Measurements from ENCODE around the gene SLC23A3. TPM values are rescaled to one million over a fixed set of nuclear protein-coding genes. Genes with fewer than 3 reads are reported as not detected.

Gene SLC23A3
- total RNA-seq, 2 donors from 2014 or later: 0.46 to 1.9 TPM

GRCh38 chr2:219214141-219214540, 44.3 kb upstream of the SLC23A3 start:
- peaks cover 47% of the 10 kb centered on the region for H3K36me3 Mint-ChIP-seq (ENCODE audit: low read depth)
- H3K27me3 Mint-ChIP-seq (ENCODE audit: insufficient read depth): no peaks in the 10 kb centered on the region
- H3K4me1 Mint-ChIP-seq: peaks cover 14% of the 10 kb centered on the region
- no peak for DNase-seq
- no peaks in the 10 kb centered on the region for H3K9me3 ChIP-seq (ENCODE audit: control insufficient read depth, low read length)
- no peaks in the 10 kb centered on the region for H3K9me3 Mint-ChIP-seq
- no peak overlapping the region for H3K27ac ChIP-seq (ENCODE audit: low read depth, low read length)
- no peaks in the 10 kb centered on the region for H3K4me1 ChIP-seq (ENCODE audit: control insufficient read depth, insufficient read depth, low read length)
- no peak overlapping the region for H3K4me3 Mint-ChIP-seq
- peaks cover 55% of the 10 kb centered on the region for H3K36me3 ChIP-seq (ENCODE audit: control insufficient read depth, insufficient read depth, low read length)
- 96 to 98% methylated on average over 15 of the region's 15 CpGs for WGBS, 2 experiments (ENCODE audit: insufficient coverage in 1 of 2, insufficient read length in 1 of 2)
- H3K27ac Mint-ChIP-seq: no peak overlapping the region
- TF ChIP-seq CTCF (conservative IDR thresholded peaks at IDR 0.05): no peak
- no peak overlapping the region for H3K9ac ChIP-seq (ENCODE audit: extremely low read depth, low read length, poor library complexity, severe bottlenecking)
- H3K4me3 ChIP-seq (ENCODE audit: low read length): no peak overlapping the region
- no peaks in the 10 kb centered on the region for H3K27me3 ChIP-seq (ENCODE audit: control insufficient read depth, insufficient read depth, low read length, poor library complexity, severe bottlenecking)

- Mint-ChIP-seq H3K4me3 (no peak overlapping the region), H3K27ac (no peak overlapping the region), H3K36me3 (ENCODE audit: low read depth) (peaks cover 52% of the 10 kb centered on the region), H3K9me3 (no peaks in the 10 kb centered on the region), H3K4me1 (peaks cover 12% of the 10 kb centered on the region), H3K27me3 (ENCODE audit: insufficient read depth) (no peaks in the 10 kb centered on the region)
- H3K4me1 ChIP-seq (ENCODE audit: control insufficient read depth, insufficient read depth, low read length): no peaks in the 10 kb centered on the region
- DNase-seq: no peak
- TF ChIP-seq CTCF (conservative IDR thresholded peaks at IDR 0.05): no peak
- WGBS, 2 experiments (ENCODE audit: insufficient coverage in 1 of 2, insufficient read length in 1 of 2): 97 to 100% methylated on average over 9 to 10 of the region's 10 CpGs
- H3K27me3 ChIP-seq (ENCODE audit: control insufficient read depth, insufficient read depth, low read length, poor library complexity, severe bottlenecking): no peaks in the 10 kb centered on the region
- H3K36me3 ChIP-seq (ENCODE audit: control insufficient read depth, insufficient read depth, low read length): peaks cover 61% of the 10 kb centered on the region
- H3K27ac ChIP-seq (ENCODE audit: low read depth, low read length): no peak overlapping the region
- H3K9me3 ChIP-seq (ENCODE audit: control insufficient read depth, low read length): no peaks in the 10 kb centered on the region
- no peak overlapping the region for H3K4me3 ChIP-seq (ENCODE audit: low read length)
- no peak overlapping the region for H3K9ac ChIP-seq (ENCODE audit: extremely low read depth, low read length, poor library complexity, severe bottlenecking)
Measured at GRCh38 chr2:219213486-219214071, 43.8 kb upstream of the SLC23A3 start.

GRCh38 chr2:219213026-219213415, 43.2 kb upstream of the SLC23A3 start:
- Histone ChIP-seq H3K9me3 (ENCODE audit: control insufficient read depth, low read length) (no peaks in the 10 kb centered on the region), H3K9ac (ENCODE audit: extremely low read depth, low read length, poor library complexity, severe bottlenecking) (no peak overlapping the region), H3K4me1 (ENCODE audit: control insufficient read depth, insufficient read depth, low read length) (no peaks in the 10 kb centered on the region), H3K27me3 (ENCODE audit: control insufficient read depth, insufficient read depth, low read length, poor library complexity, severe bottlenecking) (no peaks in the 10 kb centered on the region), H3K27ac (ENCODE audit: low read depth, low read length) (no peak overlapping the region), H3K4me3 (ENCODE audit: low read length) (no peak overlapping the region), H3K36me3 (ENCODE audit: control insufficient read depth, insufficient read depth, low read length) (peaks cover 66% of the 10 kb centered on the region)
- Mint-ChIP-seq H3K27me3 (ENCODE audit: insufficient read depth) (no peaks in the 10 kb centered on the region), H3K36me3 (ENCODE audit: low read depth) (peaks cover 58% of the 10 kb centered on the region), H3K27ac (no peak overlapping the region), H3K4me3 (no peak overlapping the region), H3K4me1 (peaks cover 11% of the 10 kb centered on the region), H3K9me3 (no peaks in the 10 kb centered on the region)
- 92 to 96% methylated on average over 7 to 8 of the region's 8 CpGs for WGBS, 2 experiments (ENCODE audit: insufficient coverage in 1 of 2, insufficient read length in 1 of 2)
- DNase-seq: no peak
- TF ChIP-seq CTCF (conservative IDR thresholded peaks at IDR 0.05): no peak

All from endodermal cell (in vitro differentiated cells).